ENCODE results near the gene WWTR1.

Gene WWTR1

DNA sequence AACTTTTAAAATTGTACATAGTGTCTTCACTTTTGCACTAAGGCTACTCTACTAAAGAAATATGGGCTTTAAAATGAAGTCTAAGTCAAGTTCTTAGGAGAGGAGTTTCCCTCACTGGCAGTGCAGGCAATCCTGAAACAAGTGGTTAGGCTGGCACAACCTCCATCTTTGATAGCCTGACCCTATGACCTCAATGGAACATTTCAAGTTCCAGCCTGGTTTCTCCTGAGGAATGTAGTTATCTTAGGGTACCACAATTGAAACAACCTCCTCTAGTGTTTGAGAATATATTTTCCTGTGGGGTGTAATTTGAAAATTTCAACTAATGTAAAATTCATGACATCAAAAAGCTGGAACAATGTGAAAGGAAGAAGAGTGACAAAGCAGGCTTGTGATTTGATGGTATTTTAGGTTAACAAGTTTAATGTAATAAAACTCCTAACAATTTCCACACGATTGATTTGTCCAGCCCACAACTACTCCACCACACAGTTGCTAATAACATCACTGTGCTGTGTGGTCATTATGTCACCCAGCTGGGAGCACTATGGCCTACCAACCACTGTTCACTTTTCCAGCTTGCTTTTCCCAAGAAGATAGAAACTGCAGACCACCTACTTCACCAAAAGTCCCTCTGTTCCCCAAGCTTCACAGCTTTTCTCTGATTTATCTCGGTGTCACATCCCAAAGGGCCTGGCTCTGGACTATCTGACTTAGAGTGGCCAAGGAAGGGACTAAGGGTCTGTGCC, 1.8 kb downstream of the WWTR1 start:
- DNase-seq (ENCODE audit: low read depth in 2 of 2) = no peak

DNA sequence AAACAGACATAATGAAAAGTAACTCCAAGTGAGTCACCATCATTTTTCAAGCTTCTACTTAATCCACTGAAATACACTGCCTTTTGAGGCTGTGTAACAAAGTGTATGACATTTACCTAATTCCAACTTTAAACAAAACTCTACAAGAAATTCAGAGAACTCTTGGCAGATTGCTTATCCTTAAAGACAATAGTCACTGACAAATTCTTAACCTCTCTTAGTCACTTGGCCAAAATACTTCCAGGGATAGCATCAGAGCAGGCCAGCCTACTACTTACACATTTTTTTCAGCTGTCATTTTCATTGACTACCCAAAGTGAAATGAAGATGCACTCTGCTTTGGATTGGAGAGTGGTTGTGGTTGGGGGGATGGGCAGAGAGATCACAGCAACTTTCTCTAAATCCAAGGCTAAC, 3.6 kb downstream of the WWTR1 start:
- DNase-seq (ENCODE audit: low read depth in 2 of 2) = no peak

DNA sequence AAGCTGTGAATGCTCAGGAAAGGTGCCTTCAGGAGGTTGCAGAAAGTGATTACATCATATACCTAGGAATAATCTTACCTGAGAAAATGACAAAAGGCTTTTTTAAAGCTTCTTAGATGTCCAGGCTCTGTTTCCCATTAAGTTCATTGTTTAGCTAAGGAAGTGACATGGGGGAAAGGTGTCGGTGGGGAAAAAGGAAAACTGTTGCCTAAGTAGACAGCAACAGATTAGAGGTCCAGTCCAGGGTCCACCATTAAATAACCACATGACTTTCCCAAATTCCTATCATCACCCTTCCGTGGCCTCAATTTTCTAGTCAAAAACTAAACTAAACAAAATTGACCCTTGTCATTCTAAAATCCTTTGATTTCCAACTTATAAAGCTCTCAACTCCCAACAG, 4.3 kb downstream of the WWTR1 start:
- DNase-seq (ENCODE audit: low read depth in 2 of 2) = no peak

GRCh38 chr3:149653136-149653535, 4.7 kb downstream of the WWTR1 start:
- DNase-seq (ENCODE audit: low read depth in 2 of 2) = no peak

DNA sequence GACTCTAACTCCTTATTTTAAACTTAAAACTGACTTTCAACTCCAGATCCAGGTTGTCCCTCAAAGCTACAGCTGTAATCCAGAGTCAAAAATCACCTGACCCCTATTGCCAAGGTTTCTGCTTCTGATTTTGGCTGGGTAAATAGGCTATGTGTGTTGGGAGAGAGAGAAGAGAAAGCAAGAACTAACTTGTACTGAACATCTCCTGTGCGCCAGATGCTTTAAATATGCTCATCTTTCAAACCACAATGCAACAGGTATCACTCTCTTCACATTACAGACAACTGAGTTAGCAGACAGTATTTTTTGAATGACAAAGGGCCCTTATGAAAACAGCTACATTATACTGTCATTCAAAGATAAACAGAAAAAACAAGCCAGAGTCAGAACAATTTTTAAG, 7.0 kb downstream of the WWTR1 start:
- DNase-seq (ENCODE audit: low read depth in 2 of 2) = no peak

DNA sequence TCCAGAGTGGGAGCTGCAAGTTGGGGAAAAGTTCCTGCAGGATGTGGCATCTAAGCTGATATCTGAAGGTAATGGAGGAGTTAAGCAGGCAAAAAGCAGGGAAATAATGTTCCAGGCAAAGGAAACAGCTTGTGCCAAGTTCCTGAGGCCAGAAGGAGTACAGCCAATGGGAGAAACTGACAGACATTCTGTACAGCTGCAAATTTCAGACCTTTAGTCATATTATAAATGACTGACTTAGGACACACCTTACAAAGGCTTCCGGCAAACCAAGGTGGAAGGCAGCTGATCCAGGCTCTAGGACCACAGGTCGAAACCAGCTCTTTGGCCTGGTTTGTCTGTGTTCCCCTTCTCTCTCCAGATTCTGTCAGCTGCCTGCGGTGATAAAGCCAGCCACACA, 9.3 kb downstream of the WWTR1 start:
- no peak for DNase-seq (ENCODE audit: low read depth in 2 of 2)

DNA sequence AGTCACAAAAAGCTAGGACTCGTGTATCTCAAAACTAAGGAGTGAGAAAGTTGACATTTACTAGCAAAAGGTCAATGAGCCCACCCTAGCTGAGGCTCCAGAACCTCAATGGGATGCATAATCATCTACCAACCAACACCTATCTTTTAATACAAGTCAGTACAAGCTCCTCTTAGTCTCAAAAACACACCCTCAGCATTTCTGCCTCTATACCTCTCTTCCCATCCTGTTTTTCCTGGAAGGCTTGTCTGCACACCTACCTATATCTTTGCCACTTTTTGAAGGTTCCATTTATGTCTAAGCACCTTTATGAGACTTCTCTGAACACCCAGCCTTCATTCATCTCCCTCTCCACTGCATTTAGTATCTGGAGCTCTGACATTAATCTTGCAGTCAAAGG, 10.0 kb downstream of the WWTR1 start:
- DNase-seq (ENCODE audit: low read depth in 2 of 2) = no peak

GRCh38 chr3:149647285-149647684, 10.5 kb downstream of the WWTR1 start:
- no peak for DNase-seq (ENCODE audit: low read depth in 2 of 2)

DNA sequence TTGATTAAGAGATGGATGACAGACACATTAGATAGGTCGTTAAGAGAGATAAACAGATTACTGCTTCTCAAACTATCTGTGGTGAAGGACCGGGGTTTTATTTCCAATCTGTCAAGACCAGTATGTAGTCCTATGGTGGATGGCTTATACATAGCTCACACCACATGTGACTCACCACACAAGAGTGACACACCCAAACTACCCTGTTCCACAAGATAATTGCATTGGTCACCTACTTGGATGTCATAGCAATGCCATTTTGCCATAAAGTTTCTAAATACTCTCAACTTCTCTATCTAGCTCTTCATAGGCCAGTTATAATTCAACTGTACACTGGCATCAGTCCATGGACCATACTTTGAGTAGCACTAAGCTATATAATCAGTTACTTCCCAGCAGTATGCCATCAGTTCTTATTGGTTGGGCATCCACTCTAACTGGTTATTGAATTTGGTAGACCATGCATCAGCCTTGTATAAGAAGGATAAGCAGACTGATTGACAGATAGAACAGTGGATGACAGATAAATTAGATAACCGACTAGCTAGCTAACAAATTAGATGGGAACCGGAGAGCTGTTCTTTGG, 11.6 kb downstream of the WWTR1 start:
- no peak for DNase-seq (ENCODE audit: low read depth in 2 of 2)

- no peak for DNase-seq (ENCODE audit: low read depth in 2 of 2)
Observed at GRCh38 chr3:149643963-149644362, 13.9 kb downstream of the WWTR1 start.

- no peak for DNase-seq (ENCODE audit: low read depth in 2 of 2)
Observed at GRCh38 chr3:149643482-149643798, 14.4 kb downstream of the WWTR1 start.

- no peak for DNase-seq (ENCODE audit: low read depth in 2 of 2)
Observed at GRCh38 chr3:149640976-149641728, 16.7 kb downstream of the WWTR1 start.

DNA sequence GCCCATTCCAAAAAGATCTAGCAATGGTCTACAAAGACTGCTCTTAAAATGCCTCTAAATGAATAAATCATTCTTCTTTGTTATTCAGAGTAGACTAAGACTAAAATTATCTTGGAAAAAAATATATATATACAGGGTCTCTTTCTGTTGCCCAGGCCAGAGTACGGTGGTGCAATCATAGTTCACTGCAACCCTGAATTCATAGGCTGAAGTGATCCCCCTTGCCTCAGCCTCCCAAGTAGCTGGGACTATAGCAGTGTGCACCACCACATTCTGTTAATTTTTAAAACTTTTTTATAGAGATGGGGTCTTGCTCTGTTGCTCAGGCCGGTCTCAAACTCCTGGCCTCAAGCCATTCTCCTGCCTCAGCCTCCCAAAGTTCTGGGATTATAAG, 18.7 kb downstream of the WWTR1 start:
- no peak for DNase-seq (ENCODE audit: low read depth in 2 of 2)

DNA sequence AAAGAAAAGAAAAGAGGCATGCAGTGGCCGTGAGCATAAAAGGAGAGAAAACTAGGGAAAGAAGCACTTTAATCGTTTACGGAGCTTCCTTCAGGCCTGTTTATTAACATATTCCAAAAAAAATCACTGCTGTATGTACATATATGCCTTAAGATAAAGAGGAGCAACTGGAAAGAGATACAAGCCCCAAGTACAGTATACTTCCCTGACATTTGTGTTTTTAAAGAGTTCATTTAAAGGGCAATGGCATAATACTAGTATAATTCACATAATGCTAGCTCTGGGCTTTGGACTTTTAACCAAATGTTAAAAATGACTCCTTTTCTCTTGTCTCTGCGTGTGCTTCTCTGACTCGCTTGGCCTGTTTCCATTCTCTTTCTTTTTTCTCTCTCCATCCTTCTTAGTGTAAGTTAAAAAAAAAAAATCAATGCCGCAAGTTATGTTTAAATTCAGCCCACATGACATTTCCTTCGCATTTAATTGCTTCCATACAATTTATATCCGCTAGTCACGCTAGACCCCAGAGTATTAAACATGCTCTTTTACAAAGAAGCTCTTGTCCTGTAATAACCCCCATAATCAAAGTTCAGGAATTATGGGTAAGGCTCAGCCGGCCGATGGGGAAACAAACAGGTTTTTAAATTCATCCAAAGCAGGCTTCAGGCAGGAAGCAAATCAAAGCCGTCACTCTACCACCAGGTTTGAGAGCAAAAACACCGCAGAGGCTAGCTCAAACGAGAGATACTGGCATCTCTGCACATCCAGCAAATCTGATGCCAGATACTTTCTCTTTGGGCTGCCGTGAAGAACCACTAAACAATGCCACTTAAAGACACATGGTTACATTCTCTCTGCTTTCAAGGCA, 19.4 kb downstream of the WWTR1 start:
- DNase-seq (ENCODE audit: low read depth in 2 of 2) = no peak

DNA sequence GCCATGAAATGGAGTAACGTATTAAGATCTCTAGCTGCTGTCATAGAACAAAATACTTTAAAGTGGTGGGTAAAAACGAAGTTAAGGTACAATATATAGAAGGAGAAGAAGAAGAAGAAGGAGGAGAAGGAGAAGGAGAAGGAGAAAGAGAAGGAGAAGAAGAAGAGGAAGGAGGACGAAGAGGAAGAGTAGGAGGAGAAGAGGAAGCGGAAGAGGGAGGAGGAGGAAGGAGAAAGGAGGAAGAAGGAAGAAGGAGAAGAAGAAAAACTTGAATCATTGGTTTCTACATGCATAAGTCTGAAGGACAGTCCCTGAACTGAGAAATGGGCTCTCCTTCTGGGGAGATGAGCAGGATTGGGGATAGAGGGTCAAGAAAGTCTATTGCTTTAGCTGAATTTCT, 22.4 kb downstream of the WWTR1 start:
- DNase-seq (ENCODE audit: low read depth in 2 of 2) = no peak

- no peak for DNase-seq (ENCODE audit: low read depth in 2 of 2)
Observed at GRCh38 chr3:149634573-149634972, 23.3 kb downstream of the WWTR1 start.

- DNase-seq (ENCODE audit: low read depth in 2 of 2) = no peak
Observed at GRCh38 chr3:149634072-149634471, 23.8 kb downstream of the WWTR1 start.

DNA sequence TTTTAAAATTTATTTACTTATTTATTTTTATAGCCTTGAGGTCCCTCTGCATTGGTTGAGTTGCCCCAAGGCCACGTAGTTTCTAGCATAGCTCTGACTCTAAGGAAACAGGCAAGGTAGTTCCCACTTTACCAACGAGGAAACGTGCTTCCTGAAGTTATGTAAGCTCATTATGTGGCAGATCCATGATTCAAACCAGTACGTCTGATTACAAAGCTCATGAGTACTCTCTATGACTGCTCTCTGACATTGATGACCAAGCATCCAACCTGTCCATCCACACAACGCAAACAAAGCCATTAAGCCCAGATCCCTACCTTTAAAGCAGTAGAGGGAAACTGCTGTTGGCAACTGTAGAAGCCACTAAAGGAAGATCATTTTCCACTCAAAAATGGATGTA, 25.6 kb downstream of the WWTR1 start:
- DNase-seq (ENCODE audit: low read depth in 2 of 2) = no peak

DNA sequence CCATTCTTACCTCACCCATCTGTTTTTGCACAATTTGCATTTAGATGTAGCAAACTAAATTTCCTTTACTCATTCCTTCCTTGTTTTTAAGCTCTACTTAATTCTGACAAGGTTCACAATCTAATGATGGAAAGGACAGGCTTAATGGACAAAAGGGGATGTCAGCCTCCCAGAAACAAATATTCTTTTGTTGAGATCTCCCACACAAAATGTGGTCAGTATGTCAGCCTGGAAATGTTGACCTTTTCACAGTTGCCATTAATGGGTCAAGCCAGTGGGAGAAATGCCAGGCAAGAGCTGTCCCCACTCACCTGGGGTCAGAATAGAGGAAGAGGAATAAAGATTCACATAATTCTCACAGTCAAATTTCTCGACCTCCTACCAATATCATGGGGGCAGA, 27.0 kb downstream of the WWTR1 start:
- DNase-seq (ENCODE audit: low read depth in 2 of 2) = no peak

DNA sequence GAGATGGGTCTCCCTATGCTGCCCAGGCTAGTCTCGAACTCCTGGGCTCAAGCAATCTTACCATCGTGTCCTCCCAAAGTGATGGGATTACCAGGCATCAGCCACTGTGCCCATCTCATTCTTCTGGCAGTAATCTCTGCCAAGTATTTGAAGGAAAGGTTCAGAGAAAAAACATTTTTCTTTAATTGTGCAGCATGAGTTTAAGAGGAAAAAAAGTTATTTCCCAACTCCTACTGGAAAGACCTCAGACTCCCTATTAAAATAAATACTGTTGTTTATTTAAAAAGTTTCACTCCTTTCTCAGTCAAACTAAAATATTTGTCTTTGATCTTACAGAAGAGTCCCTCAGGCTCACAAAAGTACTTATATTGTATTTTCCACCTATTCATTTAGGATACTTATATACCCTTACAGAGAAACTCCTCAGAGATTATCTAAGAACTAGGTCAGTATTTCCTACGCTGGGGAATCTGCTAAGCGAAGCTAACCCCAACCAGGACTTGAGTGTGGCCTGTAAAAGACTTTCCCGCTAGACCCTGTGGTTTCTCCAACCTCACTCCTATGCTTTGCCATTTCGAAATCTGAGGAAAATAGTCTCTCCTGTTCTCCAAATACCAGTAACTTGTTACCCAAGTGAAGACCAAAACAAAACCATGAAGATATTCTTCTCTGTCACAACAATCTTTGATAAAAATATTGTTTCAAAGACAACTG, 28.7 kb downstream of the WWTR1 start:
- DNase-seq (ENCODE audit: low read depth in 2 of 2) = no peak

DNA sequence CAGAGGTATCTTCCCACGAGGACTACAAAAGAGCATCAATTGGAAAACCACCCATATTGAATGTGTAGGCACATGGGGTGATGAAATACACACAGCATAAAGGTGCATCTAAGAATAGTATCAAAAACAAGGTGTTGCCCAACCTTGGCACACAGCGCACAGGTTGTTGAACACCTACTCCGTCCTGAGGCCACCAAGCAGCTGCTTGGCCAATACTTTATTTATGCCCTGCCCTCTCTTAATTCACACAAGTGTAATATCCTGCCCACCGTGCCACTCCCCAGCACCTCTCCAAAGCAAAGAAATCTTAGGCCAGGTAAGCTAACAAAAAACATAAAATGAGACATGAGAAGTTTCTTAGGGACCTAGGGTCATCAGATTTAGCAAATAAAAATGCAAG, 31.2 kb downstream of the WWTR1 start:
- DNase-seq (ENCODE audit: low read depth in 2 of 2) = no peak

DNA sequence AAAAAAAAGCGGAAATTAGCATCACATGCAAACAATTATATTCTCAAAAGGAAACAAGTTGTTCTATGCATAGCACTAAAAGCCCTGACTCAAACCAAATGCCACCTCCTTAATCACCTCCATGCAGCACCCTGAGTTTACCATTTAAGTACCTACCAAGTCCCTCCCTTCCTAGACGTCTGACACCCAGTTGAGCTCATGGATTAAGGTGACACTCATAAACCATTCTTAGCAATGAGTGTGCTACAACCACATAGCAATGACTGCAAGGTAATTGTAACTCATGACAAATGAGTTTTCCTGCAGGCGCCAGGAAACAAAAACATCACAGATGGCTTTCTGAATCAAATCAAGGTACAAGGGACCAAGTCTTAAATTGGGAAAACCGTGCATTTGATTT, 32.0 kb downstream of the WWTR1 start:
- DNase-seq (ENCODE audit: low read depth in 2 of 2) = no peak
